NT2/D1 (cell line): ENCODE data around the gene LENG8.
A peak's percentile ranks its signal among the peaks of the same experiment; 100 is the strongest.

Experiments used
- DNase-seq: peaks from one replicate; pipeline ENCODE4 v3.0.0-alpha.2; 2011; ENCODE audit warnings: low read depth, low spot score
- H3K27me3 ChIP-seq: 2 replicates; pipeline ENCODE4 v1.6.0; 2011; ENCODE audit warnings: mild to moderate bottlenecking; ENCODE audit not compliant: insufficient read length, insufficient read depth
- H3K36me3 ChIP-seq: 2 replicates; pipeline ENCODE4 v1.6.1; 2011; ENCODE audit warnings: mild to moderate bottlenecking, low read length, mixed read lengths; ENCODE audit not compliant: insufficient read depth, insufficient read length
- H3K4me1 ChIP-seq: 2 replicates; pipeline ENCODE4 v1.5.1; 2011; ENCODE audit not compliant: insufficient read depth, insufficient read length
- H3K4me3 ChIP-seq: 2 replicates; pipeline ENCODE4 v1.5.1; 2011; ENCODE audit warnings: low read depth; ENCODE audit not compliant: insufficient read length
- H3K9ac ChIP-seq: 2 replicates; pipeline ENCODE4 v1.6.0; 2011; ENCODE audit warnings: low read depth; ENCODE audit not compliant: insufficient read length
- H3K9me3 ChIP-seq: 2 replicates; pipeline ENCODE4 v1.5.1; 2011; ENCODE audit warnings: mild to moderate bottlenecking, low read length; ENCODE audit not compliant: insufficient read depth
- SUZ12 ChIP-seq: IDR thresholded peaks from 2 replicates; pipeline ENCODE4 v1.6.1; 2011; ENCODE audit not compliant: insufficient read length, insufficient read depth; ENCODE audit errors: extremely low read depth
- YY1 ChIP-seq: IDR thresholded peaks from 2 replicates; pipeline ENCODE4 v1.6.1; 2011; ENCODE audit not compliant: insufficient read length, insufficient read depth
- ZNF274 ChIP-seq: IDR thresholded peaks from 2 replicates; pipeline ENCODE4 v1.6.1; 2011; ENCODE audit warnings: mild to moderate bottlenecking, low read depth, low read length

Gene LENG8

GRCh38 chr19:54448774-54449700 lies at the start of gene LENG8:
Gene LENG8 (plus strand): TSS chr19:54449199. CDS start chr19:54451345, 2,146 bp downstream.
- peak; percentile 87 for DNase-seq
- H3K4me1 ChIP-seq: peaks cover 9% of the 10 kb centered on the region
- peaks cover 55% of the 10 kb centered on the region for H3K36me3 ChIP-seq

GRCh38 chr19:54400913-54401312 lies 48.1 kb upstream of the LENG8 start:
- Histone ChIP-seq H3K36me3 (no peaks in the 10 kb centered on the region), H3K4me3 (no peak overlapping the region), H3K9me3 (no peaks in the 10 kb centered on the region), H3K27me3 (no peaks in the 10 kb centered on the region), H3K9ac (no peak overlapping the region), H3K4me1 (no peaks in the 10 kb centered on the region)
- TF ChIP-seq ZNF274 (no peak), SUZ12 (no peak), YY1 (no peak)
- DNase-seq: no peak

More at GRCh38 chr19:54448774-54449700, at the start of gene LENG8:
- H3K27me3 ChIP-seq: no peaks in the 10 kb centered on the region
- no peaks in the 10 kb centered on the region for H3K9me3 ChIP-seq
- H3K9ac ChIP-seq: peak within 1 kb of the TSS; percentile 96
- TF ChIP-seq YY1 (no peak), SUZ12 (no peak), ZNF274 (no peak)
- peak within 1 kb of the TSS; percentile 88 for H3K4me3 ChIP-seq

GRCh38 chr19:54403054-54403453 lies 45.9 kb upstream of the LENG8 start:
- no peak overlapping the region for H3K4me3 ChIP-seq
- TF ChIP-seq ZNF274: no peak
- TF ChIP-seq YY1: no peak
- no peak for TF ChIP-seq SUZ12
- H3K27me3 ChIP-seq: no peaks in the 10 kb centered on the region
- H3K9me3 ChIP-seq: no peaks in the 10 kb centered on the region
- no peak overlapping the region for H3K9ac ChIP-seq
- H3K4me1 ChIP-seq: no peaks in the 10 kb centered on the region
- no peaks in the 10 kb centered on the region for H3K36me3 ChIP-seq
- no peak for DNase-seq

- Histone ChIP-seq H3K4me3 (no peak overlapping the region), H3K9ac (no peak overlapping the region), H3K9me3 (no peaks in the 10 kb centered on the region), H3K27me3 (peaks cover 8% of the 10 kb centered on the region), H3K4me1 (no peaks in the 10 kb centered on the region), H3K36me3 (no peaks in the 10 kb centered on the region)
- no peak for DNase-seq
- TF ChIP-seq ZNF274 (no peak), YY1 (no peak), SUZ12 (no peak)
Measured at GRCh38 chr19:54405628-54406027, 43.4 kb upstream of the LENG8 start.

- no peaks in the 10 kb centered on the region for H3K36me3 ChIP-seq
- DNase-seq: no peak
- H3K9me3 ChIP-seq: no peaks in the 10 kb centered on the region
- peaks cover 15% of the 10 kb centered on the region for H3K27me3 ChIP-seq
- TF ChIP-seq SUZ12 (no peak), YY1 (no peak), ZNF274 (no peak)
- H3K9ac ChIP-seq: no peak overlapping the region
- H3K4me3 ChIP-seq: no peak overlapping the region
- H3K4me1 ChIP-seq: no peaks in the 10 kb centered on the region
Measured at GRCh38 chr19:54407780-54408179, 41.2 kb upstream of the LENG8 start.

GRCh38 chr19:54408456-54409026 lies 40.5 kb upstream of the LENG8 start:
- no peak overlapping the region for H3K9ac ChIP-seq
- no peaks in the 10 kb centered on the region for H3K4me1 ChIP-seq
- peaks cover 23% of the 10 kb centered on the region for H3K27me3 ChIP-seq
- no peaks in the 10 kb centered on the region for H3K36me3 ChIP-seq
- no peak for TF ChIP-seq ZNF274
- TF ChIP-seq SUZ12: no peak
- TF ChIP-seq YY1: no peak
- no peak for DNase-seq
- H3K4me3 ChIP-seq: no peak overlapping the region
- H3K9me3 ChIP-seq: no peaks in the 10 kb centered on the region

GRCh38 chr19:54411033-54411432 lies 38.0 kb upstream of the LENG8 start:
- Histone ChIP-seq H3K36me3 (no peaks in the 10 kb centered on the region), H3K9me3 (peaks cover 11% of the 10 kb centered on the region; the same call in 1 of the 2 replicates), H3K4me3 (no peak overlapping the region), H3K9ac (no peak overlapping the region), H3K27me3 (peaks cover 45% of the 10 kb centered on the region), H3K4me1 (no peaks in the 10 kb centered on the region)
- TF ChIP-seq YY1 (no peak), ZNF274 (no peak), SUZ12 (no peak)
- no peak for DNase-seq
